Measurements from ENCODE around the gene KAT7.

DNA sequence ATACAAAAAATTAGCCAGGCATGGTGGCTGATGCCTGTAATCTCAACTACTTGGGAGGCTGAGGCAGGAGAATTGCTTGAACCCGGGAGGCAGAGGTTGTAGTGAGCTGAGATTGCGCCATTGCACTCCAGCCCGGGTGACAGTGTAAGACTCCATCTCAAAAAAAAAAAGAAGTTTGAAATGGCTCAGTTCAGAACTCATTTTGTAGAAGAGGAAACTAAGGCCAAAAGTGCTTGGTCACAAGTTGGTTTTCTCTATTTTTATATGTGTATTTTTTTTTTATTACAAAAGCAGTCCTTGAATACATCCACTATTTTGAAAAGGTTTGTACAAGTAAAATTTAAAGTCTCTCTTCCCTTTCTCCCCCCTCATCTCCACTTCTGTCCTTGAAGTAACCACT, 53.9 kb downstream of the KAT7 start:
- no peak for TF ChIP-seq POLR2AphosphoS5 (IDR thresholded peaks at IDR 0.05; ENCODE audit: low read depth, low read length)
- TF ChIP-seq, protein P1, sequence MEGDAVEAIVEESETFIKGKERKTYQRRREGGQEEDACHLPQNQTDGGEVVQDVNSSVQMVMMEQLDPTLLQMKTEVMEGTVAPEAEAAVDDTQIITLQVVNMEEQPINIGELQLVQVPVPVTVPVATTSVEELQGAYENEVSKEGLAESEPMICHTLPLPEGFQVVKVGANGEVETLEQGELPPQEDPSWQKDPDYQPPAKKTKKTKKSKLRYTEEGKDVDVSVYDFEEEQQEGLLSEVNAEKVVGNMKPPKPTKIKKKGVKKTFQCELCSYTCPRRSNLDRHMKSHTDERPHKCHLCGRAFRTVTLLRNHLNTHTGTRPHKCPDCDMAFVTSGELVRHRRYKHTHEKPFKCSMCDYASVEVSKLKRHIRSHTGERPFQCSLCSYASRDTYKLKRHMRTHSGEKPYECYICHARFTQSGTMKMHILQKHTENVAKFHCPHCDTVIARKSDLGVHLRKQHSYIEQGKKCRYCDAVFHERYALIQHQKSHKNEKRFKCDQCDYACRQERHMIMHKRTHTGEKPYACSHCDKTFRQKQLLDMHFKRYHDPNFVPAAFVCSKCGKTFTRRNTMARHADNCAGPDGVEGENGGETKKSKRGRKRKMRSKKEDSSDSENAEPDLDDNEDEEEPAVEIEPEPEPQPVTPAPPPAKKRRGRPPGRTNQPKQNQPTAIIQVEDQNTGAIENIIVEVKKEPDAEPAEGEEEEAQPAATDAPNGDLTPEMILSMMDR (IDR thresholded peaks at IDR 0.05), result no peak
- TF ChIP-seq RAD21 (IDR thresholded peaks at IDR 0.05; ENCODE audit: low read length), result no peak
- TF ChIP-seq RFX5 (IDR thresholded peaks at IDR 0.05; ENCODE audit: low read length), result no peak
- no peak for TF ChIP-seq TCF12 (IDR thresholded peaks at IDR 0.05)
- TF ChIP-seq ELF1 (IDR thresholded peaks at IDR 0.05), result no peak
- TF ChIP-seq JUND (IDR thresholded peaks at IDR 0.05), result no peak
- no peak for TF ChIP-seq EZH2phosphoT487 (IDR thresholded peaks at IDR 0.05; ENCODE audit: borderline replicate concordance, low read depth)
- no peak for TF ChIP-seq MEF2A (IDR thresholded peaks at IDR 0.05; ENCODE audit: borderline replicate concordance, low read depth)
- TF ChIP-seq, protein P2, sequence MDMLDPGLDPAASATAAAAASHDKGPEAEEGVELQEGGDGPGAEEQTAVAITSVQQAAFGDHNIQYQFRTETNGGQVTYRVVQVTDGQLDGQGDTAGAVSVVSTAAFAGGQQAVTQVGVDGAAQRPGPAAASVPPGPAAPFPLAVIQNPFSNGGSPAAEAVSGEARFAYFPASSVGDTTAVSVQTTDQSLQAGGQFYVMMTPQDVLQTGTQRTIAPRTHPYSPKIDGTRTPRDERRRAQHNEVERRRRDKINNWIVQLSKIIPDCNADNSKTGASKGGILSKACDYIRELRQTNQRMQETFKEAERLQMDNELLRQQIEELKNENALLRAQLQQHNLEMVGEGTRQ (IDR thresholded peaks at IDR 0.05; ENCODE audit: borderline replicate concordance, low read depth, low read length), result no peak
- no peak for TF ChIP-seq NFIC (IDR thresholded peaks at IDR 0.05; ENCODE audit: borderline replicate concordance)
- TF ChIP-seq, protein P3, sequence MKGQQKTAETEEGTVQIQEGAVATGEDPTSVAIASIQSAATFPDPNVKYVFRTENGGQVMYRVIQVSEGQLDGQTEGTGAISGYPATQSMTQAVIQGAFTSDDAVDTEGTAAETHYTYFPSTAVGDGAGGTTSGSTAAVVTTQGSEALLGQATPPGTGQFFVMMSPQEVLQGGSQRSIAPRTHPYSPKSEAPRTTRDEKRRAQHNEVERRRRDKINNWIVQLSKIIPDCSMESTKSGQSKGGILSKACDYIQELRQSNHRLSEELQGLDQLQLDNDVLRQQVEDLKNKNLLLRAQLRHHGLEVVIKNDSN (IDR thresholded peaks at IDR 0.05; ENCODE audit: borderline replicate concordance, low read depth), result no peak
- TF ChIP-seq NRF1 (IDR thresholded peaks at IDR 0.05; ENCODE audit: low read depth, low read length), result no peak
- TF ChIP-seq, protein P4, sequence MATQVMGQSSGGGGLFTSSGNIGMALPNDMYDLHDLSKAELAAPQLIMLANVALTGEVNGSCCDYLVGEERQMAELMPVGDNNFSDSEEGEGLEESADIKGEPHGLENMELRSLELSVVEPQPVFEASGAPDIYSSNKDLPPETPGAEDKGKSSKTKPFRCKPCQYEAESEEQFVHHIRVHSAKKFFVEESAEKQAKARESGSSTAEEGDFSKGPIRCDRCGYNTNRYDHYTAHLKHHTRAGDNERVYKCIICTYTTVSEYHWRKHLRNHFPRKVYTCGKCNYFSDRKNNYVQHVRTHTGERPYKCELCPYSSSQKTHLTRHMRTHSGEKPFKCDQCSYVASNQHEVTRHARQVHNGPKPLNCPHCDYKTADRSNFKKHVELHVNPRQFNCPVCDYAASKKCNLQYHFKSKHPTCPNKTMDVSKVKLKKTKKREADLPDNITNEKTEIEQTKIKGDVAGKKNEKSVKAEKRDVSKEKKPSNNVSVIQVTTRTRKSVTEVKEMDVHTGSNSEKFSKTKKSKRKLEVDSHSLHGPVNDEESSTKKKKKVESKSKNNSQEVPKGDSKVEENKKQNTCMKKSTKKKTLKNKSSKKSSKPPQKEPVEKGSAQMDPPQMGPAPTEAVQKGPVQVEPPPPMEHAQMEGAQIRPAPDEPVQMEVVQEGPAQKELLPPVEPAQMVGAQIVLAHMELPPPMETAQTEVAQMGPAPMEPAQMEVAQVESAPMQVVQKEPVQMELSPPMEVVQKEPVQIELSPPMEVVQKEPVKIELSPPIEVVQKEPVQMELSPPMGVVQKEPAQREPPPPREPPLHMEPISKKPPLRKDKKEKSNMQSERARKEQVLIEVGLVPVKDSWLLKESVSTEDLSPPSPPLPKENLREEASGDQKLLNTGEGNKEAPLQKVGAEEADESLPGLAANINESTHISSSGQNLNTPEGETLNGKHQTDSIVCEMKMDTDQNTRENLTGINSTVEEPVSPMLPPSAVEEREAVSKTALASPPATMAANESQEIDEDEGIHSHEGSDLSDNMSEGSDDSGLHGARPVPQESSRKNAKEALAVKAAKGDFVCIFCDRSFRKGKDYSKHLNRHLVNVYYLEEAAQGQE (IDR thresholded peaks at IDR 0.05; ENCODE audit: low read depth, low read length), result no peak

Measured in SK-N-SH (cell line).